Measurements from ENCODE around the gene IFI30. TPM values are rescaled to one million over a fixed set of nuclear protein-coding genes. Genes with fewer than 3 reads are reported as not detected.

Gene IFI30
- total RNA-seq, 1 donor from 2014 or later, result 35.1 TPM

DNA sequence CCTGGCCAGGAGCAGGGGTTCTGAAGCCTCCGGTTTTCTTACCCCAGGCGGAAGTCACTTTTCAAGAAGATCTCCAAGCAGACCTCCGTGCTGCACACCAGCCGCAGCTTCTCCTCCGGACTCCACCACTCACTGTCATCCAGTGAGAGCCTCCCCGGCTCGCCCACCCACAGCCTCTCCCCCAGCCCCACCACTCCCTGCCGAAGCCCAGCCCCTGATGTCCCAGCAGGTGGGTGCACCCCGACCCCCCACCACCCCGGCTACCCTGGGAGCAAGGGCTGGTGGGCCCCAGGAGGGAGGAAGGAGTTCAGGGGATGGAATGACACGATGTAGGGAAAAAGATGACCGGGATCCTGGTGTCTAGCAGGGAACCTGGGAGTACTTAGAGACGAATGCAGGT lies 26.2 kb upstream of the IFI30 start:
- no peaks in the 10 kb centered on the region for H3K4me1 ChIP-seq
- no peak overlapping the region for H3K4me3 ChIP-seq
- intact Hi-C loops (cut with DNase I), result no loop called here
- H3K27me3 ChIP-seq, result no peaks in the 10 kb centered on the region
- no peak for DNase-seq (ENCODE audit: low spot score in 2 of 2)
- no peaks in the 10 kb centered on the region for H3K9me3 ChIP-seq
- TF ChIP-seq, protein P1, sequence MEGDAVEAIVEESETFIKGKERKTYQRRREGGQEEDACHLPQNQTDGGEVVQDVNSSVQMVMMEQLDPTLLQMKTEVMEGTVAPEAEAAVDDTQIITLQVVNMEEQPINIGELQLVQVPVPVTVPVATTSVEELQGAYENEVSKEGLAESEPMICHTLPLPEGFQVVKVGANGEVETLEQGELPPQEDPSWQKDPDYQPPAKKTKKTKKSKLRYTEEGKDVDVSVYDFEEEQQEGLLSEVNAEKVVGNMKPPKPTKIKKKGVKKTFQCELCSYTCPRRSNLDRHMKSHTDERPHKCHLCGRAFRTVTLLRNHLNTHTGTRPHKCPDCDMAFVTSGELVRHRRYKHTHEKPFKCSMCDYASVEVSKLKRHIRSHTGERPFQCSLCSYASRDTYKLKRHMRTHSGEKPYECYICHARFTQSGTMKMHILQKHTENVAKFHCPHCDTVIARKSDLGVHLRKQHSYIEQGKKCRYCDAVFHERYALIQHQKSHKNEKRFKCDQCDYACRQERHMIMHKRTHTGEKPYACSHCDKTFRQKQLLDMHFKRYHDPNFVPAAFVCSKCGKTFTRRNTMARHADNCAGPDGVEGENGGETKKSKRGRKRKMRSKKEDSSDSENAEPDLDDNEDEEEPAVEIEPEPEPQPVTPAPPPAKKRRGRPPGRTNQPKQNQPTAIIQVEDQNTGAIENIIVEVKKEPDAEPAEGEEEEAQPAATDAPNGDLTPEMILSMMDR (IDR thresholded peaks at IDR 0.05), result no peak
- peaks cover 36 to 56% of the 10 kb centered on the region in 2 donors for H3K36me3 ChIP-seq
- H3K27ac ChIP-seq, result no peak overlapping the region

DNA sequence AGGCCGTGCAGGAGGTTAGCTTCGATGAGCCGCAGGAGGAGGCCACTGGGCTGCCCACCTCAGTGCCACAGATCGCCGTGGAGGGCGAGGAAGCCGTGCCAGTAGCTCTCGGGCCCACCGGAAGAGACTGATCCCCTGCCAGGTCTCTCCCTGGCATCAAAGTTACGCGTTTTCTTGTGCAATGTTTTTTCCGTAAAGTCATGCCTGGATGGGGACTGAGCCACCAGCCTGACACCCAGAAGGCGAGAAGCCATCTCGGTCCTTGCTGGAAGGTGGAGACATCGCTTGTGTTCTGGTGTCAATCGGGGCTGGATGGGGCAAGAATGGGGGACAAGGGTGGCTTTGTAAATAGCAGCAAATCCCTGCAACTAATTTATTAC lies 24.0 kb upstream of the IFI30 start:
- H3K27ac ChIP-seq, result no peak overlapping the region
- intact Hi-C loops (cut with DNase I), result no loop called here
- no peak for DNase-seq (ENCODE audit: low spot score in 2 of 2)
- peaks cover 17 to 34% of the 10 kb centered on the region in 2 donors for H3K36me3 ChIP-seq
- no peaks in the 10 kb centered on the region for H3K27me3 ChIP-seq
- no peak overlapping the region for H3K4me3 ChIP-seq
- no peaks in the 10 kb centered on the region for H3K9me3 ChIP-seq
- peaks cover 6 to 9% of the 10 kb centered on the region in 2 donors for H3K4me1 ChIP-seq
- TF ChIP-seq, protein P1 (IDR thresholded peaks at IDR 0.05), result no peak

DNA sequence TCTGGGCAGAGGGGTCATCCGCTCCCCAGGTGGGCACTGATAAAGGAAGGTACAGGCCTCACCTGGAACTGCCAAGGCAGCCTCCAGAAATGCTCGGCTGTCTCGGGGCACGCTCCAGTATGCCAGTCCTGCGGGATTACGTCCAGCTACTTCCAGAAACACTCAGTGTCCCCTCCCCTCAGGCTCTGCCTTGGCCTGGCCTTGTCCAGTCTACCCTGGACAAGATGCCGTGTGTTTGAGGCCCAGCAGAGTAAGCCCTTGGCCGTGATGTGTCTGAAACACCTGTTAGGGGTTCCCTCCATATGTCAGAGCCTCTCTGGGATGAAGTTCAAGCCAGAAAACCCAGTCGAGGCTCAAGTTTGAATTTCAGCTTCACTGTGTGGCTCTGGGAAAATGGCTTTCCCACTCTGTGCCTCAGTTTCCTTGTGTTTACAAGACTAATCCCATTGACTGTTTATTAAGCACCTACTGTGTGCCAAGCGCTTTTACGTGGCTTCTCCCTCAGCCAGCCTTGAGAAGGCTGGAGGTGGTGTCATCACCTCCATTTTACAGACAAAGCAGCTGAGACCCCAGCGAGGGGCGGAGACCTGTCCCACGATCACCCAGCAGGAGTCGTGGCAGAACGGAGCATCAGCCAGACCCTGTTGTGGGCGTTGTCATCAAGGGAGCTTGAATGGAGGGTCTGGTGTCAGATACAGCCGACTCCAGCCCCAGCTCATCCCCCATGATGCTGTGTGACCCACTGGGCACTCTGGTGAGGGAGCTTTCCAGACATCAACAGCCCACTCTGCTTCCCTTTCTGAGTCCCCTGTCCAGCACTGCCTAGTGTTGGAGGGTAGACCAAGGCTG lies 22.6 kb upstream of the IFI30 start:
- H3K9me3 ChIP-seq, result no peaks in the 10 kb centered on the region
- no peak overlapping the region for H3K27ac ChIP-seq
- H3K4me3 ChIP-seq, result no peak overlapping the region
- TF ChIP-seq, protein P1 (IDR thresholded peaks at IDR 0.05), result no peak
- H3K27me3 ChIP-seq, result no peaks in the 10 kb centered on the region
- intact Hi-C loops (cut with DNase I), result no loop called here
- peaks cover 6 to 9% of the 10 kb centered on the region in 2 donors for H3K4me1 ChIP-seq
- H3K36me3 ChIP-seq, result peaks cover 3 to 25% of the 10 kb centered on the region in 2 donors
- DNase-seq (ENCODE audit: low spot score in 2 of 2), result no peak

DNA sequence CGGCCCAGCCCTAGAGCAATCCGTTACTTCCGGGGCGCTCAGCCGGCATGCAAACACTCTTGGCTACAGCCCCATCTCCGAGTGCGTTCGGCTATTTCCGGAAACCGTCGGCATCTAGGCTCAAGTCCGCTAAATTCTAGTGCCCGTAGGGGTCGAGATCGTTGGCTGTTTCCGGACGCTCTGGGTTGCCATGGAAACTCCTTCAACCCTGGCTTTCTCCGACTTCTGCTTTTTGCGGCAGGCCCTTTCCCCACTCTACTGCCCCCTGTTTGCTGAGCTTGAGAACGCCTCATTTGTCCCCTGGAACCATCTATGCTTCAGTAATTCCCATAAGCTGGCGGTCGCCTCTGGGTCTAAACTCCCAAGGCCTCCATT lies 21.2 kb upstream of the IFI30 start:
- H3K27me3 ChIP-seq, result no peaks in the 10 kb centered on the region
- peaks cover 0 to 13% of the 10 kb centered on the region in 2 donors for H3K36me3 ChIP-seq
- H3K27ac ChIP-seq, result peak overlapping the region; percentile 93 to 95
- TF ChIP-seq, protein P1 (IDR thresholded peaks at IDR 0.05), result peak; percentile 53 to 82 (median 69)
- peak; percentile 94 to 98 for DNase-seq (ENCODE audit: low spot score in 2 of 2)
- peak overlapping the region; percentile 86 to 96 for H3K4me3 ChIP-seq
- no peaks in the 10 kb centered on the region for H3K9me3 ChIP-seq
- intact Hi-C loops (cut with DNase I), result loop anchor here (1.0 to 2.0 kb wide), 5 partner anchors 34 to 152 kb away; partner anchors contain the start of gene RAB3A
- peaks cover 14 to 18% of the 10 kb centered on the region in 2 donors for H3K4me1 ChIP-seq

DNA sequence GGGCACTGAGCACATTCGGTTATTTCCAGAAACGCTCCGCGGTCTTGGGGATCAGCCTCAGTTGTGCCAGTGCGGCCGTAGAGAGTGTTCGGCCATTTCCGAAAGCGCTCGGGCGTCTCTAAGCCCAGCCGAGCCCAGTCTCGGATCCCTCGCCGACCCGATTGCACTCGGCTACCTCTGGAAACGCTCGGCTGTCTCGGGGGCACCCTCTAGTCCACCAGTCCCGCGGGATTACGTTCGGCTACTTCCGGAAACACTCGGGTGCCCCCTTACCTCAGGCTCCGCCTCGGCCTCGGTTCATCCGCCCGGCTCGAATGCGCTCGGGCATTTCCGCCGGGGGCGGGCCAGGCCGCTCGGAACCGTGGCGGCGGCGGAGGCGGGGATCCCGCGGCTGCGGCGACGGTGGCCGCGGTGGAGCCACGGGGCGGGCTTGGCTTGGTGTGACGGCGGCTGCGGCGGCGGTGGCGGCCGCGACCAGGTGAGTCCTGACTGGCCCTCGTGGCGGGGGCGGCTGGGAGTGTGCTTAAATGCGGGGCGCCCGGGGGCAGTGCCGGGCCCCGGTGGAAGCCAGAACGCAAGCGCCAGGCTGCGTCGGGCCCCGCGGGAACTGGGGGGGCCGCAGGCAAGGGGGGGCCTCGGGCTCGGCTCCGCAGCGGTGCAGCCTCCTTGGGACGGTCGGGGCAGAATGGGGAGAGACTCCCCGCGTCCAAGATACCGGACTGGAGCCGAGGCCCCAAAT lies 20.6 kb upstream of the IFI30 start, which contains the start of gene PIK3R2:
Gene PIK3R2 (plus strand): TSS at position 347 of the 739 bp plus-strand sequence. CDS start 2,717 bp downstream, outside the sequence.
- no peaks in the 10 kb centered on the region for H3K27me3 ChIP-seq
- TF ChIP-seq, protein P1 (IDR thresholded peaks at IDR 0.05), result no peak
- peak within 1 kb of the TSS; percentile 86 to 96 for H3K4me3 ChIP-seq
- intact Hi-C loops (cut with DNase I), result loop anchor here (1.0 to 2.0 kb wide), 5 partner anchors 34 to 152 kb away; partner anchors contain the start of gene RAB3A
- peak within 1 kb of the TSS; percentile 93 to 95 for H3K27ac ChIP-seq
- H3K9me3 ChIP-seq, result no peaks in the 10 kb centered on the region
- peaks cover 15 to 22% of the 10 kb centered on the region in 2 donors for H3K4me1 ChIP-seq
- peaks cover 0 to 9% of the 10 kb centered on the region in 2 donors for H3K36me3 ChIP-seq
- peak; percentile 97 to 100 for DNase-seq (ENCODE audit: low spot score in 2 of 2)

Measured in ascending aorta (tissue), 2 donors.